Measurements from ENCODE around the gene TAOK3.

Gene TAOK3

DNA sequence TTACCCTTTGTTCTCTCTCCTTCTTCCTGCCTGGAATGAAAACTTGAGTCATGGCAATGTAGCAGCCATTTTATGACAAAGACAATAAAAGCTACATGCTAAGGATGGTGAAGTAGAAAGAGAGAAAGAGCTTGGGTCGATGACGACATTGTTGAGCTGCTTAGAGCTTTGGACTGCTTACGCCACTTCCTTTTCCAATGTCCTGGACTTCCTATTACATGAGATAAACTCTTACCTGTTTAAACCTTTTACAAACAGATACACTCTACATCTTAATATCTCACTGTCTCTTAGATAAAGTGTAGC is 166.6 kb downstream of the TAOK3 start:
- DNase-seq (ENCODE audit: low read depth), result no peak

DNA sequence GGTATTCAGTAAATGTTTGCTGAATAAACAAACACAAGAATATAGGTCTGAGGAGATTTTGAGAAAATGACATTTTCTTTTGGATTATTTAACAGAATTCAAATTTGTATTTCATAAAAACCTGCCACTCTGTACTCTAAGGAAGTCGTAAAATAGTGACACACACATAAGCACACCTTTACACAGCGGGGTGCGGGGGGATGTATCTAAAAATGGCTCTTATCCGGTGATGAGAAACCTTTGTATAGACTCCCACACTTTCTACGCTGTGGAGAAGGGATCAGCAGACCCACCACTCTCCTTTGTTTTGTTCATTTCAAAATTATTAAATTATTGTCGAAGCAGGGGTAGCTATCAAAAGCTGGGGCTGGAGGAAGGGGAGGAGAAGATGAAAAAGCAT is 178.7 kb downstream of the TAOK3 start:
- no peak for DNase-seq (ENCODE audit: low read depth)

- DNase-seq (ENCODE audit: low read depth), result no peak
These were observed 179.2 kb downstream of the TAOK3 start for GRCh38 chr12:118193477-118193876.

DNA sequence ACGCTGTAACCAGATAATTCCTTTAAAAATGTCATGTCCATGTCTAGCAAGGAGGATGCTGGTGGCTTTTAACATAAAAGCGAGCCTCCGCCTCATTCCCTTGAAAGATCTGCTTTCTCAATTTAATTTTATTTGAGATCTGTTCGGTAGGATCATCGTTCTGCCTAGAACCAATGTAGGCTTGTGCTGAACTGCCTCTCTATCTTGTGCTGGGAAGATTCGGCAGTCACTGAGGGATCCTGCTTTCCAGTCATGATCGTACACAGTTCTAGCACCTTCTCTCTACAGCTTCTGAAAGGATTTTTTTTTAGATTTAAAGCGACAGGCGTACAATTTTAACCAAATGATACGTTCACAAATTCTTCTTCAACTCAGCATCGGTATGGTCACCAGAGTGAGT is 182.4 kb downstream of the TAOK3 start:
- no peak for DNase-seq (ENCODE audit: low read depth)

DNA sequence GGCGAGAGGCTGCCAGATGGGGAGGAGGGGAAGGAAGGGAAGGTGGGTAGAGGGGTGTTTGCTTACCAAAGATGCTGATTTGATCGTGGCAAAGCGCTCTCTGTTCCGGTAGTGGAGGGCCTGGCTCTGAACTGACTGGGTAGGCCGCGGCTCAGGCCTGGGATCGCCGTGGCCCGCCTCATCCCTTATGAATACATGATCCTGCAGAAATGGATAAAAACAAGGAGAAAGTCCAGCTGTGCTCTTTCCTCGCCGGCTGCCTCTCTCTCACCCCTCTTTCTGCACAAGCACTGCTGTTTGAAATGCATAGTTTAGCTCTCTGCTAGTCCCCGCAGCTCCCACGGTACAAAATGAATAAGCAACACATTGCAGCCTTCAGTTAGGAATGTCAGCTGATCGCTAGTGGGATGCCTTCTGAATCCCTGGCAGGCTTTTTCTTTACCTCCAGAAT is 182.9 kb downstream of the TAOK3 start:
- no peak for DNase-seq (ENCODE audit: low read depth)

DNA sequence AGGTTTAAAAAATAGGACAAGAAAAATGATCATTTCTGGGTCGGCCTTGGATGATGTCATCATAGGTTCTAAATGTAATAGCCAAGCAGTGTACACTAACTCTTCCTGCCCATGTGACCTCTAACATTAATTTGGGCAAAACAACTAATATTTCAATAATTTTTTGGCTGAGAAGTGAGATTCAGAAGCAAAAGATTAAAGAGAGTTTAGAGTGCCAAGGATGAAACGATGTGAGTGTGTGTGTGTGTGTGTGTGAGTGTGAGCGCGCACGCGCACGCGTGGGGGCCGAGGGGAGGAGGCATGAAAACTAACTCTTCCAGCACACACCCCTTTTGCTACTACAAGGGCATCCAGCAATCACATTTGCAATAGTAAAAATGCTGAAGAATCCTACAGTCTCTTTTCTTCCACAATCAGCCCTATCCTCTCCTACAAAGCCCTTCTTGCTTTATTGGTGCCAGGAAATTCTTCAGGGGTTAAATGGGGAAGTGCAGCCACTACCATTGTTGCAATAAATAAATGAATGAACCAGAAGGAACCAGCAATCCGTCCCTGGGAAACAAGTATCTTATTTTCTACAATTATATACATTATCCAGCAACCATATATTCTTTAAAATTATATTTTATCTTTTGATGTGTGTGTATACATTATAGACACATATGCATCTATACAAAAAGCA is 183.9 kb downstream of the TAOK3 start:
- DNase-seq (ENCODE audit: low read depth), result no peak

DNA sequence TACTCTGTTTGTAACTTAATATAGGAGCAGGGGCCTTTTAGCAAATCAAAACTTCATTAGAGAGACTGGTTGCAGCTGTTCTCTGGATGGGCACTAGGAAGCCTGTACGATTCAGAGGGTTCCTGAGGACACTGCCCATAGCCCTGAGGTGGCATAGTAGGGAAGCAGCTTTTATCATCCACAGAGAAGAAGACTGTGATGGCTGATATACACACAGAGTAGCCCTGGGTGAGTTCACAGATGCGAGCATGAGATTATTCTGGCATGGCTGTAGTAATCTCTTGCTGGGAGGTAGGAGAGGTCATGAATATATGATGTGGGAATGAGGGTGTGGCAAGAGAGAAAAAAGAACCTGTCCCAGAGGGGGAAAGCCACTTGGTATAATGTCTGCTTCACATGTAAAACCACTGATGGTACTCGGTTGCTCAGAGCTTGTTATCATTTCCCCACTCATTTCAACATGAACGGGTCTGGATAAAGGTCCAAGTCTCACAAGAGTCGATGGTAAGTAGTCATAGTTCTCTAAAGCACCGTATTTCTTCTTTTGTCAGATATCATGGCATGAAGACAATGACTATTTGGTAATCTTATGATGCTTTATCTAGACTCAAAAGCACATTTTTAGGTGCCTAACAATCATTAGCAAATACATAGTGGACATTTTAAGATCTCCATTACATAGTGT is 184.8 kb downstream of the TAOK3 start:
- no peak for DNase-seq (ENCODE audit: low read depth)

GRCh38 chr12:118185602-118186397 is 186.9 kb downstream of the TAOK3 start:
- DNase-seq (ENCODE audit: low read depth), result no peak

- no peak for DNase-seq (ENCODE audit: low read depth)
These were observed 189.0 kb downstream of the TAOK3 start for GRCh38 chr12:118183711-118184110.

DNA sequence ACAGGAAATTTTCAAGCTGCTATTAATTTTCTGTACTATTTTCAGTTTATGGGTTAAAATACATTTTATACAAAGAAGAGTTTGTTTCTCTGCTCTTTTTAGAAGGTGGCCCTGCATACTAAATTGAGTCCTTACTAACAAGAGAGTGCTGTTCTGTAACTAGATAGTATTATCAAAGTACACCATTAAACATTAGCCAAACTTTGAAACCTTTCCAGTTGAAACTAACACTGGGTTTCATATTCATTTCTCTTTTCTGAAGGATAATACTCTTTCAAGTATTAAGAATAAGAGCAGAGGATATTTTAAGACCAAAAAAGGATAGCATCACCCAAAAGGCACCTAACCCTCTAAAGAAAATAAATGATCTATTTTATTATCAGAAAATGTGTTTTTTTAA is 189.6 kb downstream of the TAOK3 start:
- no peak for DNase-seq (ENCODE audit: low read depth)

GRCh38 chr12:118175823-118176447 is 196.8 kb downstream of the TAOK3 start:
- no peak for DNase-seq (ENCODE audit: low read depth)

DNA sequence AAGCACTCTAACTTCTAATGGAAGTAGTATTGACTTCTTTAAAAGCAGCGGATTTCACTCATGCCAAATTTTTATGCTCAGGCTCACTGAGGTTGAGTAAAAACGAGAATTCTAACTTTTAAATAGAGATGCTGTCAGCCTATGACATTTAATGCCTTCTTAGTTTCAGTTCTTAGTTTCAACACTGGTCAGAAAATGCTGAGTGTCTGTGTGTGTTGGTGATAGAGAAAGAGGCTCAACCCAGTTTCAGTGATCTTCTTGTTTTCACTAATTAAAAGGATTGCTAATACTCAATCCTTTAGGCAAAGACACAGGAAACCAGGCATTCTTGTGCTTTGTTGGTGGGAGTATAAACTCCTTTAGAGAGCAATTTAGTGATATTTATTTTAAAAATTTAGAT is 205.8 kb downstream of the TAOK3 start:
- no peak for DNase-seq (ENCODE audit: low read depth)

GRCh38 chr12:118164798-118165486 is 207.8 kb downstream of the TAOK3 start:
- no peak for DNase-seq (ENCODE audit: low read depth)

GRCh38 chr12:118160536-118160935 is 212.2 kb downstream of the TAOK3 start:
- no peak for DNase-seq (ENCODE audit: low read depth)

- DNase-seq (ENCODE audit: low read depth), result no peak
These were observed 221.0 kb downstream of the TAOK3 start for GRCh38 chr12:118151755-118152154.

- DNase-seq (ENCODE audit: low read depth), result no peak
These were observed 222.1 kb downstream of the TAOK3 start for GRCh38 chr12:118150625-118151024.

DNA sequence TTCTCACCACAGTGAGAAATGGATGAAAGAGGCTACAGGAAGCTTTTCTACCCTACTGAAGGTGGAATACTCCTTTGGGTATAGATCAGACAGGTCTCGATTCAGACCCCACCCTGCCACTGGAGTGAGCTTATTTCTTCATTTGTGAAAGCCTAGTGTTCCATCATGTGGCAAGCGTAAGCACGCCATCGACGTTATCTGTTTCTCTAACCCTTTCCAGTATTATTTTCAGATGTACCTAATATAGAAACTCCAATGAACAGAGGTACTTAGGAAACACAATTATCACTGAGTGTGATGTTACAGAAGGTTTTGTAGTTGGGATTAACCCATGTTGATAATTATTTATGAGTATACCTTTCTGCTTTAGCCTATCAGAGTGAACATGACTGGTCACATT is 224.4 kb downstream of the TAOK3 start:
- no peak for DNase-seq (ENCODE audit: low read depth)

GRCh38 chr12:118145798-118146156 is 226.9 kb downstream of the TAOK3 start:
- no peak for DNase-seq (ENCODE audit: low read depth)

DNA sequence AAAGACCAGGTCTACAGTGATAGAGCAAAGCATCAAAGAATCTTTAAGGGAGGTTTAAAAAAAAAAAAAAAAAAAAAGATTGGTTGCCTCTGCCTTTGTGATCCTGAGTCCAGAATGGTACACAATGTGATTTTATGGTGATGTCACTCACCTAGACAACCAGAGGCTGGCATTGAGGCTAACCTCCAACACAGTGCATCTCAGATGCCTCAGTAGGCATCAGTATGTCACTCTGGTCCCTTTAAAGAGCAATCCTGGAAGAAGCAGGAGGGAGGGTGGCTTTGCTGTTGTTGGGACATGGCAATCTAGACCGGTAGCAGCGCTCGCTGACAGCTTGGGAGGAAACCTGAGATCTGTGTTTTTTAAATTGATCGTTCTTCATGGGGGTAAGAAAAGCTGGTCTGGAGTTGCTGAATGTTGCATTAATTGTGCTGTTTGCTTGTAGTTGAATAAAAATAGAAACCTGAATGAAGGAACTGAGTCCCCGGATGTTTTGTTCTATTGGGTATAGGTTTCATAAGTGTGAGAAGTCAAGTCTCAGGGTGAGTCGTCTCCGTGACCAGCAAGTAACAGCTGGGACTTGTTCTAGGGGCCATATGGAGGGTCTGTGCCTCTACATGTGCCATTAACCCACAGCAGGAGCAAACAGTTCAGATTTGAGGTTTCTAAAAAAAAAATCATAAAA is 227.5 kb downstream of the TAOK3 start:
- DNase-seq (ENCODE audit: low read depth), result no peak

GRCh38 chr12:118144499-118144898 is 228.2 kb downstream of the TAOK3 start:
- DNase-seq (ENCODE audit: low read depth), result no peak

DNA sequence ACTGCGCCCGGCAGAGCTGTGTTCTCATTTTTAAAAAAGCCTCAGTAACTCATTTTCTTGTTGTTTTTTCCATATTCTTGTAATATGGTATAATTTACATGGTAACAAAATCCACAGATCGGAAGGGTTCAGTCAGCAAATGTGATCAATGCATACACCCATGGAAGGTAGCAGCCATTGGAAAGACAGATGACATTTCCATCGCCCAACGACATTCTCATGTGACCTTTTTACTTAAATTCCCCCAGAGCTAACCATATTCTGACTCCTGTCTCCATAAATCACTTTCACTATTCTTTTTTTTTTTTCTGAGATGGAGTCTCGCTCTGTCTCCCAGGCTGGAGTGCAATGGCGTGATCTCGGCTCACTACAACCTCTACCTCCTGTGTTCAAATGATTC is 231.9 kb downstream of the TAOK3 start:
- DNase-seq (ENCODE audit: low read depth), result no peak
